ENCODE results near the gene ZNF678.
"Not testable (repeated sequence)": the region's sequence is repeated elsewhere in the genome, so short reads cannot be mapped to it uniquely, and the experiment has no call there.

Gene ZNF678

DNA sequence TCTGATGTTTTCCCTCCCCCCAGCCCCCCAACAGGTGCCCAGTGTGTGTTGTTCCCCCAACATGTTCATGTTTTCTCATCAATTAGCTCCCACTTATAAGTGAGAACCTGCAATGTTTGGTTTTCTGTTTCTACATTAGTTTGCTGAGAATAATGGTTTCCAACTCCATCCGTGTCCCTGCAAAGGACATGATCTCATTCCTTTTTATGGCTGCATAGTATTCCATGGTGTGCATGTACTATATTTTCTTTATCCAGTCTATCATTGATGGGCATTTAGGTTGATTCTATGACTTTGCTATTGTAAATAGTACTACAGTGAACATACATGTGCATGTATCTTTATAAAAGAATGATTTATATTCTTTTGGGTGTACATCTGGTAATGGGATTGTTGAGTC is 24.6 kb downstream of the ZNF678 start:
- no peaks in the 10 kb centered on the region for H3K4me1 ChIP-seq (ENCODE audit: low read length)
- no peaks in the 10 kb centered on the region for H4K20me1 ChIP-seq (ENCODE audit: insufficient read depth, low read length)
- H3K36me3 ChIP-seq (replicated peaks; ENCODE audit: low read depth, low read length), result peaks cover 43% of the 10 kb centered on the region
- no peak overlapping the region for H3K9ac ChIP-seq (ENCODE audit: low read length)
- peaks cover 14% of the 10 kb centered on the region; the same call in 1 of the 2 replicates for H3K9me3 ChIP-seq (ENCODE audit: insufficient read depth, low read length)
- H3K4me3 ChIP-seq (ENCODE audit: low read length), result no peak overlapping the region
- no peak overlapping the region for H3K27ac ChIP-seq (ENCODE audit: low read length)
- no peaks in the 10 kb centered on the region for H3K27me3 ChIP-seq (ENCODE audit: low read depth, low read length)
- no peak for TF ChIP-seq EZH2phosphoT487 (IDR thresholded peaks at IDR 0.05; ENCODE audit: low read depth)
- TF ChIP-seq, protein P1, sequence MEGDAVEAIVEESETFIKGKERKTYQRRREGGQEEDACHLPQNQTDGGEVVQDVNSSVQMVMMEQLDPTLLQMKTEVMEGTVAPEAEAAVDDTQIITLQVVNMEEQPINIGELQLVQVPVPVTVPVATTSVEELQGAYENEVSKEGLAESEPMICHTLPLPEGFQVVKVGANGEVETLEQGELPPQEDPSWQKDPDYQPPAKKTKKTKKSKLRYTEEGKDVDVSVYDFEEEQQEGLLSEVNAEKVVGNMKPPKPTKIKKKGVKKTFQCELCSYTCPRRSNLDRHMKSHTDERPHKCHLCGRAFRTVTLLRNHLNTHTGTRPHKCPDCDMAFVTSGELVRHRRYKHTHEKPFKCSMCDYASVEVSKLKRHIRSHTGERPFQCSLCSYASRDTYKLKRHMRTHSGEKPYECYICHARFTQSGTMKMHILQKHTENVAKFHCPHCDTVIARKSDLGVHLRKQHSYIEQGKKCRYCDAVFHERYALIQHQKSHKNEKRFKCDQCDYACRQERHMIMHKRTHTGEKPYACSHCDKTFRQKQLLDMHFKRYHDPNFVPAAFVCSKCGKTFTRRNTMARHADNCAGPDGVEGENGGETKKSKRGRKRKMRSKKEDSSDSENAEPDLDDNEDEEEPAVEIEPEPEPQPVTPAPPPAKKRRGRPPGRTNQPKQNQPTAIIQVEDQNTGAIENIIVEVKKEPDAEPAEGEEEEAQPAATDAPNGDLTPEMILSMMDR (IDR thresholded peaks at IDR 0.05; ENCODE audit: low read depth, low read length), result no peak
- peaks cover 17% of the 10 kb centered on the region; the same call in 1 of the 2 replicates for H3K79me2 ChIP-seq (ENCODE audit: low read length)
- H2AFZ ChIP-seq (ENCODE audit: low read depth, low read length), result no peak overlapping the region
- no peak overlapping the region for H3K4me2 ChIP-seq (ENCODE audit: low read length)

DNA sequence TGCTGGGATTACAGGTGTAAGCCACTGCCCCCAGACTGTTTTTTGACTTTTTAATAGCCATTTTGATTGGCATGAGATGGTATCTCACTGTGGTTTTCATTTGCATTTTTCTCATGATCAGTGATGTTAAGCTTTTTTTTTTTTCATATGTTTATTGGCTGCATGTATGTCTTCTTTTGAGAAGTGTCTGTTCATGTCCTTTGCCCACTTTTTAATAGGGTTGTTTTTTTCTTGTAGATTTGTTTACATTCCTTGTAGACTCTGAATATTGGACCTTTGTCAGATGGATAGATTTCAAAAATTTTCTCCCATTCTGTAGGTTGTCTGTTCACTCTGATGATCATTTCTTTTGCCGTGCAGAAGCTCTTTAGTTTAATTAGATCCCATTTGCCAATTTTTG is 25.4 kb downstream of the ZNF678 start:
- not testable (repeated sequence) for H3K4me1 ChIP-seq (ENCODE audit: low read length); H3K27ac ChIP-seq (ENCODE audit: low read length); H3K4me2 ChIP-seq (ENCODE audit: low read length); H3K4me3 ChIP-seq (ENCODE audit: low read length); H3K9ac ChIP-seq (ENCODE audit: low read length); H4K20me1 ChIP-seq (ENCODE audit: insufficient read depth, low read length); H2AFZ ChIP-seq (ENCODE audit: low read depth, low read length); H3K27me3 ChIP-seq (ENCODE audit: low read depth, low read length)
- H3K36me3 ChIP-seq (replicated peaks; ENCODE audit: low read depth, low read length), result peaks cover 35% of the 10 kb centered on the region
- H3K9me3 ChIP-seq (ENCODE audit: insufficient read depth, low read length), result peaks cover 13% of the 10 kb centered on the region; the same call in 1 of the 2 replicates
- peaks cover 15% of the 10 kb centered on the region; the same call in 1 of the 2 replicates for H3K79me2 ChIP-seq (ENCODE audit: low read length)

DNA sequence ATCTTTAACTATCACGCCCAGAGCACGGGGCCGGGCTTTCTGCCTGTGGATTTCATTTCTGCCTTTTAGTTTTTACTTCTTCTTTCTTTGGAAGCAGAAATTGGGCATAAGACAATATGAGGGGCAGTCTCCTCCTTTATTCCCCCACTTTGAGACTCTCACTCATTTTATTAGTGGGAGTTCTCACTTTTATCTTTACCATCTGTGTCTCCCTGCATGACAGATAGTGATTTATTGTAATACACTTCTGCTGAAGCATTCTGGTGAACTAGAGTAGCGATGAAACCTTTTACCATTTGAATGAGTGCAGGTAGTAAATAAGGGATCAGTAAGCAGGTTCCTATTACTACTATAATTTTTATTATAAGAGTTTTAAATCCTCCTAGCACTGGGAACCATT is 26.4 kb downstream of the ZNF678 start:
- H3K9me3 ChIP-seq (ENCODE audit: insufficient read depth, low read length); H4K20me1 ChIP-seq (ENCODE audit: insufficient read depth, low read length); H3K79me2 ChIP-seq (ENCODE audit: low read length); H3K4me3 ChIP-seq (ENCODE audit: low read length); H3K27me3 ChIP-seq (ENCODE audit: low read depth, low read length); H3K9ac ChIP-seq (ENCODE audit: low read length); H2AFZ ChIP-seq (ENCODE audit: low read depth, low read length); H3K4me2 ChIP-seq (ENCODE audit: low read length); H3K4me1 ChIP-seq (ENCODE audit: low read length); H3K27ac ChIP-seq (ENCODE audit: low read length): not testable (repeated sequence)
- peaks cover 25% of the 10 kb centered on the region for H3K36me3 ChIP-seq (replicated peaks; ENCODE audit: low read depth, low read length)

DNA sequence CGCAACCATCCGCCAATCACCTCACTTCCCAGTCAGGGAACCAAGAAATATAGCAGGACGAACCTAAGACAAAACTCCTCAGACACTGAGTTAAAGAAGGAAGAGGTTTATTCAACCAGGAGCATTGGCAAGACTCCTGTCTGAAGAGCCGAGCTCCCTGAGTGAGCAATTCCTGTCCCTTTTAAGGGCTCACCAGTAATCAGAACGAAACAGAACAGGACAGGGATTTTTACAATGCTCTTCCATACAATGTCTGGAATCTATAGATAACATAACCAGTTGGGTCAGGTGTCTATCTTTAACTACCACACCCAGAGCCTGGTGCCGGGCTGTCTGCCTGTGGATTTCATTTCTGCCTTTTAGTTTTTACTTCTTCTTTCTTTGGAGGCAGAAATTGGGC is 32.9 kb downstream of the ZNF678 start:
- peaks cover 21% of the 10 kb centered on the region for H3K36me3 ChIP-seq (replicated peaks; ENCODE audit: low read depth, low read length)
- not testable (repeated sequence) for H2AFZ ChIP-seq (ENCODE audit: low read depth, low read length); H3K4me3 ChIP-seq (ENCODE audit: low read length); H3K27ac ChIP-seq (ENCODE audit: low read length); H3K4me2 ChIP-seq (ENCODE audit: low read length); H3K27me3 ChIP-seq (ENCODE audit: low read depth, low read length); H4K20me1 ChIP-seq (ENCODE audit: insufficient read depth, low read length); H3K9ac ChIP-seq (ENCODE audit: low read length); H3K4me1 ChIP-seq (ENCODE audit: low read length)
- peaks cover 17% of the 10 kb centered on the region; the same call in 1 of the 2 replicates for H3K79me2 ChIP-seq (ENCODE audit: low read length)
- peaks cover 11% of the 10 kb centered on the region; the same call in 1 of the 2 replicates for H3K9me3 ChIP-seq (ENCODE audit: insufficient read depth, low read length)

DNA sequence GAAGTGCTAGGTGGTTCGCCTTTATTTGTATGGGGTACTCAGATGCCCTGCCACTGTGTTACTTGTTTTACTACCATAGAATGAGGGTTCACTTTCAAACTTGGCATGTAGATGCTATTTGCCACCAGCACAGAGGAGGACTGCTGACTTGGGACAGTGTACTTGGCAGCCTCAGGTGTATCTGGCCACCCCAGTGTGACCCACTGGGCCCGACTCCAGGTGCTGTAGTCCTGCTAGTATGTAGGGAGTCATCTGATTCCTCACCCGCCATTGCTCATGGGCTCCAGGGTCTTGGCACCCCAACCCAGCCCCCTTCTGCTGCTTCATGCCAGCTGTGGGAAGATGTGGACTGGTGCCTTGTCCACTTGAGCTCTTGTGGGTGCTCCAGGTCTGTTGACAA is 40.0 kb downstream of the ZNF678 start:
- no peaks in the 10 kb centered on the region for H3K27me3 ChIP-seq (ENCODE audit: low read depth, low read length)
- H3K4me2 ChIP-seq (ENCODE audit: low read length), result no peak overlapping the region
- peaks cover 34% of the 10 kb centered on the region for H3K79me2 ChIP-seq (ENCODE audit: low read length)
- H2AFZ ChIP-seq (ENCODE audit: low read depth, low read length), result no peak overlapping the region
- TF ChIP-seq EZH2phosphoT487 (IDR thresholded peaks at IDR 0.05; ENCODE audit: low read depth), result no peak
- TF ChIP-seq, protein P1 (IDR thresholded peaks at IDR 0.05; ENCODE audit: low read depth, low read length), result no peak
- H3K4me3 ChIP-seq (ENCODE audit: low read length), result no peak overlapping the region
- H3K27ac ChIP-seq (ENCODE audit: low read length), result no peak overlapping the region
- H3K4me1 ChIP-seq (ENCODE audit: low read length), result no peaks in the 10 kb centered on the region
- peaks cover 12% of the 10 kb centered on the region; the same call in 1 of the 2 replicates for H3K9me3 ChIP-seq (ENCODE audit: insufficient read depth, low read length)
- peaks cover 45% of the 10 kb centered on the region for H3K36me3 ChIP-seq (replicated peaks; ENCODE audit: low read depth, low read length)
- no peaks in the 10 kb centered on the region for H4K20me1 ChIP-seq (ENCODE audit: insufficient read depth, low read length)
- no peak overlapping the region for H3K9ac ChIP-seq (ENCODE audit: low read length)

Measured in OCI-LY3 (cell line).